HG02870 (cell line): ENCODE results near the gene CCS.
A peak's percentile ranks its signal among the peaks of the same experiment; 100 is the strongest.
"Not testable (repeated sequence)": the region's sequence is repeated elsewhere in the genome, so short reads cannot be mapped to it uniquely, and the experiment has no call there.

Experiments
- ATAC-seq: cut with Tn5 transposase; IDR thresholded peaks from one replicate; pipeline ENCODE4 v1.9.1; 2021; ENCODE audit warnings: mild to moderate bottlenecking, moderate library complexity; ENCODE audit not compliant: unreplicated experiment

The CCS gene

GRCh38 chr11:66592457-66593302 lies at the start of gene CCS, which contains the start of gene CCDC87:
Gene CCS (plus strand): TSS chr11:66593185. CDS start chr11:66593262, 77 bp downstream.
Gene CCDC87 (minus strand): TSS chr11:66593063. CDS start chr11:66593015, 48 bp downstream.
- ATAC-seq, result peak; percentile 89

- no peak for ATAC-seq
These were observed 49.5 kb upstream of the CCS start for GRCh38 chr11:66543263-66544107.

GRCh38 chr11:66544952-66545351 lies 48.0 kb upstream of the CCS start:
- ATAC-seq, result not testable (repeated sequence)

- peak; percentile 86 for ATAC-seq
These were observed 47.2 kb upstream of the CCS start, which contains the start of gene ZDHHC24 for GRCh38 chr11:66545701-66546367. Gene ZDHHC24 (minus strand): TSS chr11:66546048. CDS start chr11:66546003, 45 bp downstream.

GRCh38 chr11:66546368-66546965 lies 46.5 kb upstream of the CCS start, which contains the start of gene ACTN3:
Gene ACTN3 (plus strand): TSS chr11:66546903. CDS start chr11:66546938, 35 bp downstream.
- no peak for ATAC-seq

- no peak for ATAC-seq
These were observed 45.9 kb upstream of the CCS start for GRCh38 chr11:66546966-66547661.

- no peak for ATAC-seq
These were observed 45.3 kb upstream of the CCS start for GRCh38 chr11:66547662-66548009.

- no peak for ATAC-seq
These were observed 44.9 kb upstream of the CCS start for GRCh38 chr11:66548041-66548440.

- no peak for ATAC-seq
These were observed 44.0 kb upstream of the CCS start for GRCh38 chr11:66548774-66549630.

GRCh38 chr11:66549696-66550095 lies 43.3 kb upstream of the CCS start:
- ATAC-seq, result no peak

GRCh38 chr11:66550887-66551286 lies 42.1 kb upstream of the CCS start:
- ATAC-seq, result no peak

GRCh38 chr11:66554602-66555001 lies 38.4 kb upstream of the CCS start:
- ATAC-seq, result no peak

GRCh38 chr11:66555416-66555815 lies 37.6 kb upstream of the CCS start:
- ATAC-seq, result no peak

GRCh38 chr11:66556086-66556485 lies 36.9 kb upstream of the CCS start:
- no peak for ATAC-seq

GRCh38 chr11:66557733-66558326 lies 35.2 kb upstream of the CCS start:
- no peak for ATAC-seq

GRCh38 chr11:66559142-66559865 lies 33.7 kb upstream of the CCS start:
- ATAC-seq, result no peak

- no peak for ATAC-seq
These were observed 32.9 kb upstream of the CCS start for GRCh38 chr11:66559866-66560676.
